ENCODE data around the gene ACER1. TPM values are rescaled to one million over a fixed set of nuclear protein-coding genes. Genes with fewer than 3 reads are reported as not detected.
A peak's percentile ranks its signal among the peaks of the same experiment; 100 is the strongest.
"Not testable (repeated sequence)": the region's sequence is repeated elsewhere in the genome, so short reads cannot be mapped to it uniquely, and the experiment has no call there.

The ACER1 gene
- total RNA-seq, 2 donors from 2014 or later = not detected

DNA sequence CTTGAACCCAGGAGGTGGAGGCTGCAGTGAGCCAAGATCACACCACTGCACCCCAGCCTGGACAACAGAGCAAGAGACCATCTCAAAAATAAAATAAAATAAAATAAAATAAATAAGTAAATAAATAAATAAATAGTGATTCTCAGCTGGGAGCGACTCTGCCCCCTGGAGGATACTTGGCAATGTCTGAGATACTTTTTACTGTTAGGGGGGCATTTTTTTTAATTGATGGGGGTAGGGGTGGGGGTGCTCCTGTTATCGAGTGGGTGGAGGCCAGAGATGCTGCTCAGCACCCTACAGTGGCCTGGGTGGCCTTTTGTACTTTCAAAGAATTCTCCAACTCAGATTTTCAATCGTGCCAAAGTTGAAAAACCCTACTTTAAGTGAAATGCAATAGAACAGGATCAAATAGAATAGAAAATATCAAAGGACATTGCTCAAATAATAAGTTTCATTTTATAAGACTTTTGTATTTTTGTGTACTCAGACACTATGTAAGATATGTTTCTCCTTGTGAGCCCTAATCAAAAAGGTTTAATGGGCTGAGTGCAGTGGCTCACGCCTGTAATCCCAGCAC lies 20.8 kb upstream of the ACER1 start:
- Mint-ChIP-seq H3K9me3 (peaks cover 18% of the 10 kb centered on the region), H3K4me1 (no peaks in the 10 kb centered on the region), H3K4me3 (no peak overlapping the region), H3K27ac (no peak overlapping the region), H3K27me3 (ENCODE audit: insufficient read depth) (peaks cover 9% of the 10 kb centered on the region), H3K36me3 (ENCODE audit: low read depth) (no peaks in the 10 kb centered on the region)
- no peak overlapping the region for H3K9ac ChIP-seq (ENCODE audit: extremely low read depth, low read length, poor library complexity, severe bottlenecking)
- no peak overlapping the region for H3K27ac ChIP-seq (ENCODE audit: low read depth, low read length)
- no peaks in the 10 kb centered on the region for H3K36me3 ChIP-seq (ENCODE audit: control insufficient read depth, insufficient read depth, low read length)
- H3K9me3 ChIP-seq (ENCODE audit: control insufficient read depth, low read length) = peaks cover 3% of the 10 kb centered on the region
- no peaks in the 10 kb centered on the region for H3K27me3 ChIP-seq (ENCODE audit: control insufficient read depth, insufficient read depth, low read length, poor library complexity, severe bottlenecking)
- TF ChIP-seq, protein P1, sequence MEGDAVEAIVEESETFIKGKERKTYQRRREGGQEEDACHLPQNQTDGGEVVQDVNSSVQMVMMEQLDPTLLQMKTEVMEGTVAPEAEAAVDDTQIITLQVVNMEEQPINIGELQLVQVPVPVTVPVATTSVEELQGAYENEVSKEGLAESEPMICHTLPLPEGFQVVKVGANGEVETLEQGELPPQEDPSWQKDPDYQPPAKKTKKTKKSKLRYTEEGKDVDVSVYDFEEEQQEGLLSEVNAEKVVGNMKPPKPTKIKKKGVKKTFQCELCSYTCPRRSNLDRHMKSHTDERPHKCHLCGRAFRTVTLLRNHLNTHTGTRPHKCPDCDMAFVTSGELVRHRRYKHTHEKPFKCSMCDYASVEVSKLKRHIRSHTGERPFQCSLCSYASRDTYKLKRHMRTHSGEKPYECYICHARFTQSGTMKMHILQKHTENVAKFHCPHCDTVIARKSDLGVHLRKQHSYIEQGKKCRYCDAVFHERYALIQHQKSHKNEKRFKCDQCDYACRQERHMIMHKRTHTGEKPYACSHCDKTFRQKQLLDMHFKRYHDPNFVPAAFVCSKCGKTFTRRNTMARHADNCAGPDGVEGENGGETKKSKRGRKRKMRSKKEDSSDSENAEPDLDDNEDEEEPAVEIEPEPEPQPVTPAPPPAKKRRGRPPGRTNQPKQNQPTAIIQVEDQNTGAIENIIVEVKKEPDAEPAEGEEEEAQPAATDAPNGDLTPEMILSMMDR (conservative IDR thresholded peaks at IDR 0.05) = peak; percentile 62
- H3K4me3 ChIP-seq (ENCODE audit: low read length) = no peak overlapping the region
- 61 to 100% methylated on average over 1 to 4 of the region's 4 CpGs for WGBS, 2 experiments (ENCODE audit: insufficient coverage in 1 of 2, insufficient read length in 1 of 2)
- no peak for DNase-seq
- H3K4me1 ChIP-seq (ENCODE audit: control insufficient read depth, insufficient read depth, low read length) = no peaks in the 10 kb centered on the region

DNA sequence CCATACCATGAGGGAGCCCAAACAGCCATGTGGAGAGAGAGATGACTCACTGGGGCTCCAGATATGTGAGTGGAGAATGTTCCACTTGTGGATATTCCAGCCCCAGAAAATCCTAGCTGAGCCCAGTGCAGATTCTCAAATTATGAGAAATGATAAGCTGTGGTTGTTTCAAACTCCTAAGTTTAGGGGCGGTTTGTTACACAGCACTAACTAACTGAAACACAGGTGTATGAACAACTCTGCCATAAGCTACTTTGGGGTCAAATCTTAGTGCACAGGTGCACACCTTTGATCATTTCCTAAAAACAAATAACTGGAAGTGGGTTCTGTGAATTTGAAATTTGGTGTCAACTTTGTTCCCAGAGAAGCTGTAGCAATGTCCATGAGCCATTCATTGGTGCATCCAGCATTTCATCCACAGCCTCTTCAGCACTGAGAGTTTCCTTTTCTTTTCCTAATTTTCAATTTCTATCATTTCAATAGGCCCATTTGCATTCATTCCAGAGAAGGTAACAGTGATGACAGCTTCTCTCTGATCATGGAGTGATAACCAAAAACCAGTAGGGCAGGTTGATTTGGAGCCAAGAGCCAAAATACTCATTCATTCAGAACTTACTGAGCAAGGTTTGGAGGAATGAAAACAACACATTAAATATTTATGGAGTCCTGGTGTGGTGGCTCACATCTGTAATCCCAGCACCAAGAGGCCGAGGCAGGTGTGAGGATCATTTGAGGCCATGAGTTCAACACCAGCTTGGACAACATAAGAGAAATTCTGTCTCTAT lies 19.2 kb upstream of the ACER1 start:
- Mint-ChIP-seq H3K36me3 (ENCODE audit: low read depth) (no peaks in the 10 kb centered on the region), H3K4me3 (no peak overlapping the region), H3K9me3 (peaks cover 18% of the 10 kb centered on the region), H3K27ac (no peak overlapping the region), H3K4me1 (no peaks in the 10 kb centered on the region), H3K27me3 (ENCODE audit: insufficient read depth) (peaks cover 14% of the 10 kb centered on the region)
- Histone ChIP-seq H3K36me3 (ENCODE audit: control insufficient read depth, insufficient read depth, low read length) (no peaks in the 10 kb centered on the region), H3K27me3 (ENCODE audit: control insufficient read depth, insufficient read depth, low read length, poor library complexity, severe bottlenecking) (no peaks in the 10 kb centered on the region), H3K9me3 (ENCODE audit: control insufficient read depth, low read length) (peaks cover 3% of the 10 kb centered on the region), H3K4me1 (ENCODE audit: control insufficient read depth, insufficient read depth, low read length) (no peaks in the 10 kb centered on the region), H3K9ac (ENCODE audit: extremely low read depth, low read length, poor library complexity, severe bottlenecking) (no peak overlapping the region), H3K4me3 (ENCODE audit: low read length) (no peak overlapping the region), H3K27ac (ENCODE audit: low read depth, low read length) (no peak overlapping the region)
- 86 to 94% methylated on average over 2 of the region's 2 CpGs for WGBS, 2 experiments (ENCODE audit: insufficient coverage in 1 of 2, insufficient read length in 1 of 2)
- DNase-seq = no peak
- TF ChIP-seq, protein P1 (conservative IDR thresholded peaks at IDR 0.05) = no peak

DNA sequence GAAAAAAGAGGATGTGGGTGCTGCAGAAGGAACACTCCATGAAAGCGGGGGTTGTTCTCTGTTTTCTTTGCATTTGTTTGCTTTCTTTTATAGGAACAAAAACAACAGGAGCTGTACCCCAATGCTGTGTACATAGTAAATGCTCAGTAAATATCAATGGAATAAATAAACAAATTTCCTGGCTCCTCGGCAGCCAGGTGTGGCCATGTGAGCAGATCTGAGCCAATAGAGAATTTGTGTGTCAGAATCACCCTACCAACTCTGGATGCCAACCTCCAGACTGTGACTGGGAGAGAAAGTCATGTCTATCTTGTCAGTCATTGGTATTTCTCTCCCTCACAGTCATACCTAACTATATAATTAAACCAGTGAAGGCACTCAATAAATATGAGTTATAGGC lies 17.3 kb upstream of the ACER1 start:
- no peak overlapping the region for H3K4me3 Mint-ChIP-seq
- peaks cover 21% of the 10 kb centered on the region for H3K9me3 Mint-ChIP-seq
- no peak overlapping the region for H3K27ac ChIP-seq (ENCODE audit: low read depth, low read length)
- WGBS, 2 experiments (ENCODE audit: insufficient coverage in 1 of 2, insufficient read length in 1 of 2) = 90 to 96% methylated on average over 2 of the region's 2 CpGs
- no peaks in the 10 kb centered on the region for H3K27me3 ChIP-seq (ENCODE audit: control insufficient read depth, insufficient read depth, low read length, poor library complexity, severe bottlenecking)
- H3K36me3 Mint-ChIP-seq (ENCODE audit: low read depth) = no peaks in the 10 kb centered on the region
- H3K4me3 ChIP-seq (ENCODE audit: low read length) = no peak overlapping the region
- no peak for DNase-seq
- H3K27me3 Mint-ChIP-seq (ENCODE audit: insufficient read depth) = peaks cover 17% of the 10 kb centered on the region
- H3K4me1 ChIP-seq (ENCODE audit: control insufficient read depth, insufficient read depth, low read length) = no peaks in the 10 kb centered on the region
- no peak overlapping the region for H3K9ac ChIP-seq (ENCODE audit: extremely low read depth, low read length, poor library complexity, severe bottlenecking)
- H3K9me3 ChIP-seq (ENCODE audit: control insufficient read depth, low read length) = peaks cover 3% of the 10 kb centered on the region
- TF ChIP-seq, protein P1 (conservative IDR thresholded peaks at IDR 0.05) = no peak
- H3K27ac Mint-ChIP-seq = no peak overlapping the region
- H3K36me3 ChIP-seq (ENCODE audit: control insufficient read depth, insufficient read depth, low read length) = no peaks in the 10 kb centered on the region
- no peaks in the 10 kb centered on the region for H3K4me1 Mint-ChIP-seq

- not testable (repeated sequence) for H3K4me1 Mint-ChIP-seq; H3K27ac Mint-ChIP-seq; H3K4me3 ChIP-seq (ENCODE audit: low read length); H3K9ac ChIP-seq (ENCODE audit: extremely low read depth, low read length, poor library complexity, severe bottlenecking); DNase-seq; H3K36me3 ChIP-seq (ENCODE audit: control insufficient read depth, insufficient read depth, low read length); H3K36me3 Mint-ChIP-seq (ENCODE audit: low read depth); H3K27me3 ChIP-seq (ENCODE audit: control insufficient read depth, insufficient read depth, low read length, poor library complexity, severe bottlenecking); H3K4me1 ChIP-seq (ENCODE audit: control insufficient read depth, insufficient read depth, low read length); H3K4me3 Mint-ChIP-seq; H3K9me3 ChIP-seq (ENCODE audit: control insufficient read depth, low read length); H3K27ac ChIP-seq (ENCODE audit: low read depth, low read length)
- peaks cover 14% of the 10 kb centered on the region for H3K9me3 Mint-ChIP-seq
- WGBS, 2 experiments (ENCODE audit: insufficient coverage in 1 of 2, insufficient read length in 1 of 2) = 70% methylated on average over 2 of the region's 2 CpGs; no CpG with 5 or more reads in 1 of the 2 experiments
- H3K27me3 Mint-ChIP-seq (ENCODE audit: insufficient read depth) = peaks cover 17% of the 10 kb centered on the region
Observed at GRCh38 chr19:6349271-6349670, 15.9 kb upstream of the ACER1 start.

All from endodermal cell (in vitro differentiated cells).